Measurements from ENCODE around the gene BNC2.
A peak's percentile ranks its signal among the peaks of the same experiment; 100 is the strongest.
"Not testable (repeated sequence)": the region's sequence is repeated elsewhere in the genome, so short reads cannot be mapped to it uniquely, and the experiment has no call there.

The BNC2 gene

DNA sequence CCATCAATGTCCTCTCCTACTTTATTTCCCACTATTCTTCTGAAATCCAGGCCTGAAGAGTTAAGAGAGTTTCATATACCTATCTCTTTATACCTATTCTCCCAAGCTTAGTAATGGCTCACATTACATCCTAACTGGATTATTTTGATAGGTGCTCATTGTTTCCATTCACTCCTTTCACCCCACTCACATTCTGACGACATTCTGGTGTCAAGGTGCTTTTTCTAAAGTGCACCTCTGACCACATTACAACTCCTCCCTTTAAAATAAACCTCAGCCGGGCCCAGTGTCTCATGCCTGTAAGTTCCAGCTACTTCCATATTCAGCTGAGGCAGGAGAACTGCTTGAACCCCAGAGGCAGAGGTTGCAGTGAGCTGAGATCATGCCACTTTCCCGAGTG lies 417.1 kb downstream of the BNC2 start:
- DNase-seq (ENCODE audit: low spot score) = no peak

DNA sequence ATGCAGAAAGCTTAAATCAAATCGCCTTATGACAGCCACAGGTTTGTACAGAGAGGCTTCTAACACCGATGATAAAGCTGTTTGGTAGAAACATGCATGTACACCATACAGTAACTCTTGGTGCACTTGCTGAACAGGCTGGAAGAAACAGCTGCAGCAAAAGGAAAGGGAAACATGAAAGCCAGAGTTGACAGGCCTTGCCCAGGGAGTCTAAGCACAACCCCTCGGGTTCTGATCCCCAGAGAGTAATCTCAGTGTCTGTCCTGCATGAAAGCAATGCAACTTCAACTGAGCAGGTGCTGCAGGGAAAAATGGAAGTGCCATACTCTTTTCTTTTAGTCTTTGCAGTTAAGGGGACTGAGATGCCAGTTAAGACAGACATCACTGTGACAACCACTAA lies 419.9 kb downstream of the BNC2 start:
- DNase-seq (ENCODE audit: low spot score) = no peak

DNA sequence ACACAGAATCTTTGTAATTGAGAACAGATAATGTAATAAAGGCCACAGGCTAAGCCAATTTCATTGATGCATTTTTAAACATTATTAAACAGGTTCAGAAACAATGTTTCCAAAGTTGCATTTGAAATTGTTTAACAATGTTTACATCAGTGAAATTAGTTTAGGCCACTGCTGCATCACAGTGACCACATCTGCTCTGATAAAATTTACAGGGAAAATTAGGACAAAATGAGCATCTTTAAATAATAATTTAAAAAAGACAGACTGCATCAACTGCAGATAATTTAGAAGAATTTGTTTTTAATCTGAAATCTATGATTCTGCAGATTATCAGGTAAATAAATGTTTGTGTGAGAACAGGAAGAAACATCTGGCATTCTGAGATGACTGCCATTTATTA lies 420.4 kb downstream of the BNC2 start:
- DNase-seq (ENCODE audit: low spot score) = no peak

DNA sequence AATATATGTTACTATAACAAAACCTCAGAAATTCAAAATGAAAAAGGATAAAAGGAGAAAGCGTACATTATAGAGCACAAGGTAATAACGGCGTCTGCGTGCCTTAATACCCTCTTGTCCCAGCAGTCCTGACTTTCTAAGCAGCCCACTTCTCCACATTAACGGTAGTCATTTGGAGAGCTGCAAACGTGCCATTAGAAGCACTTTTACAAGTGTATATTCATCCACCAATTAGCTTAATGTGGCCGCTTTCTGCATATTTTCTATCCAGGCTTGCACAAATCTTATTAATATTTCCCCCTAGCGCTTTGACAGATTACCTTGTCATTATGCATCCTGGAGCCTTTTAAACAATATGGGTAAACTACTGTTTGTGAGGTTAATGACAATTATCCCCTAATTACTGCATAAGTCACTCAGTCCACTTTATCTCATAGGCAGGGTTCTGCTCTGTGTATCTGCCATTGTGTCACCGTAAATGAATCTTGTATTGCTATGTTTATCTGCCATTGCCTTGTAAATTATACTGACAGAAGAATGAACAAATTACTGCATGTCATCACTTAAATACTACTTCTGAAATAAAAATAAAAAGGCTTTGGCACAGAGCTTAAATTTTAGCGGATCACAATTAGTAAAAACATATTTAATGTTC lies 421.3 kb downstream of the BNC2 start:
- no peak for DNase-seq (ENCODE audit: low spot score)

DNA sequence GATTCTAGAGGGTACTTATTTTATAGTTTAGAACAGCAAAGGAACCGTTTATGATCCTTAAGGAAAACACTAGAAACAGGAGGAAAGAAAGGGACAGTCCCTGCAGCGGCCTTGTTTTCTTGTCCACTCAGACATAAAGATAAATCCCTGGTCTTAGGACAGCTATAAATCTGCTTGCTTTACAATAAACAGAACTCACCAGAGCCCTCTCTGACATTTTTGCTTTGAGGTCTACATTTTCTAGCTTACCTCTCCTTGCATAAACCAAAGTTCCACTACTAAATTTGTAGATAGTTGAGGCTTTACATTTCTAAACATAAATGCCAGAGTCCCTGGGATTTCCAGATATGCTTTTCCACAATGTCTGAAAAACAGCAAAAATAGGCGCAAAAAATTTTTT lies 422.5 kb downstream of the BNC2 start:
- DNase-seq (ENCODE audit: low spot score) = no peak

DNA sequence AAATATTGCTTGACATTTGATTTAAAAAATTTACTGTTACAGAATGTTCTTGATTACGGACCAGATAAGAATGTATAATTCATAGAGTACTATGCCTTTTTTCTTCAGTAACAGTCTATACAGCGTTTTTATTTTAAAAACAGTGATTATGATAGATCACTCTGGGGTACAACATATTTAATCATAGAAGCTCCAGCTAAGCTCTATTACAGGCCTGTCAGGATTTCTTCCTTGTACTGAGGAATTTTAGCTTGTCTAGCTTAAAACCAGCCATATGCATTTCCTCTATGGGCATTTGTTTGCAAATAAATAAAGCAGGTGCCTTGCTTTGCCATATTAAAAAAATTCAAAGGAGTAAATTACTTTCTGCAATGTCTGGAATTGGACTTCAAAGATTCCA lies 423.8 kb downstream of the BNC2 start:
- no peak for DNase-seq (ENCODE audit: low spot score)

DNA sequence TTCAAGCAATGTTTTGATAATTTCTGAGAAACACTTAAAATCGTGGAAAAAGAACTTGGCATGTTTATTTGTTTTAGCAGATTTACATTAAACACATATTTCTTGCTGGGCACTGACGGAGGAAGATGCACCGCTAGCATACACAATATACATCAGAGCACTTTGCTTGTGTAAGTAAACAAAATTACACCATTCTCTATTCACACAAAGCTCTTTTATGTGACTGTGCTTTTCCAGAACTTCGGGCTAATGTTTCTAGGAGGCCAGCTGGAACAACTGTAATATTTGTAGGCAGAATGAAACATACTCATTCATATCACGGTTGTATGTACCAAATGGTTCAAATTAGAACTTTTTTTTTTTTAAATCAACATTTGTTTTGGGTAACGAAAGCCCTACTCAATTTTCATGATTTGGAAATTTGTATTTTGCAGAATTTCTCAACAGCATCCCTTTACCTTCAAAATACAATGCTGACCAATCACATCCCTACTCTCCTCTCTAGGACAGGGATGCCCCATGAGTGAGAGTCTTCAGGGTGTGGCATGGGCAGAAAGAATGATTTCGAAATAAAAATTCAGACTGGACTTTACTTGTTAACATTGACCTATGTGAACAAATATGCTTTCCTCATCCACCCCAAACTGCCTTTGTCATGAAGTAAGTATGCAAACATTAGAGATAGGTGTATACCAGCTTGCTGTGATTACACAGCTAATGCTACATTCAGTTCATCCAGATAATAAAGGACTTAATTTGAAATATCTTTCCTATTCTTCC lies 425.1 kb downstream of the BNC2 start:
- DNase-seq (ENCODE audit: low spot score) = no peak

DNA sequence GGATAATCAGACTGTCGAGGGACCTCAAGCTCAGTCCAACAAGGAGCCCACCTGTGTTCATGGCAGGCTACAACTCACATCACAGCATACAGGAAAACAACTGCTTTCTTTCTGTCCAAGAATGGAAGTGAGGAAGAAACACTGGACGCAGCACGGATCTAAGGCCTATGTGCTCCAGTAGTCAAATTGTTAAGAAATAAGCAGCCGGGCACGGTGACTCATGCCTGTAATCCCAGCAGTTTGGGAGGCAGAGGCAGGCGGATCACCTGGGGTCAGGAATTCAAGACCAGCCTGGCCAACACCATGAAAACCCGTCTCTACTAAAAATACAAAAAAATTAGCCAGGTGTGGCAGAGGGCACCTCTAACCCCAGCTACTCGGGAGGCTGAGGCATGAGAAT lies 427.8 kb downstream of the BNC2 start:
- DNase-seq (ENCODE audit: low spot score) = peak; percentile 19

DNA sequence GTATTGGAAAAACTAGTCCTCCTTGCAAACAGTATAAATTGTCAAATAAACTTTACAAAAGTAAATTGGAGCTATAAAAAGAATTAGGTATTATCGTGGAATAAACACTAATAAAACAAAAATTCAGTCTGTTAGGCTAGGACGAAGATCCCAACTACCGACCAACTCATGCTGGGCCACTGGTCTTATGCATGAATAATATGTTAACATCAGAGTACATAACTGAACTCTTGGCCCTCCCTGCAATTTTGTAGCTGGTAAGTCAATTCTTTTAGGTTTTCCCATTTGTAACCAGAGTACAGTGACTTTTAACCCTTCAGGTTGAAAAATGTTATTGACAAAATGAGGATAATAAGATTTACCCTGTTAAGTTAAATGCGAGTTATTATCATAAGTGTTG lies 428.7 kb downstream of the BNC2 start:
- DNase-seq (ENCODE audit: low spot score) = no peak

DNA sequence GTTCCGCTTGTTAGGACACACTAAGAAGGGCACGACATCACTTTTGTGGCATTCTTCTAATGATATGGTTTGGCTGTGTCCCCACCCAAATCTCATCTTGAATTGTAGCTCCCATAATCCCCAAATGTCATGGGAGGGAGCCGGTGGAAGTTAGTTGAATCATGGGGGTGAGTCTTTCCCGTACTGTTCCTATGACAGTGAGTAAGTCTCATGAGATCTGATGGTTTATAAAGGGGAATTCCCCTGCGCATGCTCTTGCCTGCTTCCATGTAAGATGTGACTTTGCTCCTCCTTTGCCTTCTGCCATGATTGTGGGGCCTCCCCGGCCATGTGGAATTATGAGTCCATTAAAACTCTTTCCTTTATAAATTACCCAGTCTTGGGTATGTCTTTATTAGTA lies 431.6 kb downstream of the BNC2 start:
- not testable (repeated sequence) for DNase-seq (ENCODE audit: low spot score)

DNA sequence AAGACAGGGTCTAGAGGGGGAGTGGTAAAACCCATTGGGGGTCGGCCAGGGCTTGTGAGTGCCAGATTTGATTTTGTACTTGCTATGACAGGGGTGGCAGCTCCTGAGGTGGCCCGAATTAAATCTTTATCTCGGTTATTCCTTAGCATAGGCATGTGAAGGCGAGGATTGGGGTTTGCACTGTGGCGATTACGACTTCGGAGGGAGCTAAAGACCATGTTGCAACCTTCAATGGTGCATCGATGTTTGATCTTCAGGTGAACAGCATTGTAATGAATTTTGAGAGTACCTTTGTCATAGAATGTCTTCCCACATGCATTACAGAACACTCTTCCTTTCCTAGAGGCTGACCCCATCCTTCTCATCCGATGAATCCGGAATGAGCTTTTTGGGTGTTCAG lies 433.9 kb downstream of the BNC2 start:
- no peak for DNase-seq (ENCODE audit: low spot score)

DNA sequence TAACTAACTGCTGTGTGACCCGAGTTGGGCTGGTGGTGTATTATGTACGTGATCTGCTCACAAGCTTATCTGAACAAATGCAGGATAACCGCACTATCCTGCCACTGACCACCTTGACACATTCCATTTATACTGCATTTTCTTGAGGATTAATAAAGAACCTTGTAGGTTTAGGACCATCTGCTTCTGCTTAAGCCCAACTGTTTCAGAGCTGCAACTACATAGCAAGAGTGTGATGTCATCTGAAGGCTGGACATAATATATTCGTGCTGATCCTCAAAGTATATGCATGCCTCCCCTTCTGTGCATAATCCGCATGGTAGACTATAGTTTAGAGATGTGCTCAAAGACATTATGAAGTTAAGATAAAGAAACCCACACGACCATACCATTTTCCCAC lies 435.9 kb downstream of the BNC2 start:
- DNase-seq (ENCODE audit: low spot score) = no peak

DNA sequence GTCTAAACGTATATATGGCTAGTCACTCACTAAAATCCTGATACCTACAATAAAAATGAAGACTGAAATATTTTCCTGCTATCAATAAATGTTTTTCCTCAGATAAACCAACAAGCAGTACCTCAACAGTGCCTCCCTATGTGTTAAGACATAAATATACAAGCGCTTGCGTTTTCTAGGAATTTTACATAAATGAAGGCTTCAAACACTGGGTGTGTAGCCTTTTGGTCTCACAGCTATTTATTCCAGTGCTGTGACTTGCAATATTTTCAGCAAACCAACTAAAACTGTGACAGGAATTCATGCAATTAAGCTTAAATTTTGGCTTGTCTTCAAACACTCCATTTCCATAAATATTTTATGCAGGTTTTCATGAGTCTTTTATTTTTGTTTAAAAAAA lies 437.0 kb downstream of the BNC2 start:
- DNase-seq (ENCODE audit: low spot score) = no peak

DNA sequence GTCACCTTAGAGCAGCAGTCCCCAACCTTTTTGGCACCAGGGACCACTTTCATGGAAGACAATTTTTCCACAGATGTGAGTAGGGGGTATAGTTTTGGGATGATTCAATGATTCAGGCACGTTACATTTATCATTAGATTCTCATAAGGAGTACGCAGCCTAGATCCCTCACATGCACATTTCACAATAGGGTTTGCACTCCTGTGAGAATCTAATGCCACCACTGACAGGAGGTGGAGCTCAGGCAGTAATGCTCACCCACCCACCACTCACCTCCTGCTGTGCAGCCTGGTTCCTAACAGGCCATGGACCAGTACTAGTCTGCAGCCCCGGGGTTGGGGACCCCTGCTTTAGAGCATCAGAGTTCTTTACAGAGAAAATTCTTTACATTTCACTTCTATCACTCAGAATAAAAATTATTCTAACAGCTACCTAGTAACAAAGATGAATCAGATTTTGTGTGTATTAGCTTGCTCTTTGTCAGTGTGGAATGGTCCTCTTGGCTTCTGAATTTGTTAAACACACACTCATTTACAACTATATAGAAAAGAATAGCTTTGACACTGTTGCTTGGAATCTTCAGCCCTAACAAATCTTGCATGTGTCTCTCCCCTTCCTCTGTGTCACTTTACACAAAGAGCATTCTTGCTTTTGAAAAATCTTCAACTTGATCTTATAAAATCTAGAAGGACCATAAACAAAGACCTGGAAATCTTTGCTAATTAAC lies 438.6 kb downstream of the BNC2 start:
- no peak for DNase-seq (ENCODE audit: low spot score)

DNA sequence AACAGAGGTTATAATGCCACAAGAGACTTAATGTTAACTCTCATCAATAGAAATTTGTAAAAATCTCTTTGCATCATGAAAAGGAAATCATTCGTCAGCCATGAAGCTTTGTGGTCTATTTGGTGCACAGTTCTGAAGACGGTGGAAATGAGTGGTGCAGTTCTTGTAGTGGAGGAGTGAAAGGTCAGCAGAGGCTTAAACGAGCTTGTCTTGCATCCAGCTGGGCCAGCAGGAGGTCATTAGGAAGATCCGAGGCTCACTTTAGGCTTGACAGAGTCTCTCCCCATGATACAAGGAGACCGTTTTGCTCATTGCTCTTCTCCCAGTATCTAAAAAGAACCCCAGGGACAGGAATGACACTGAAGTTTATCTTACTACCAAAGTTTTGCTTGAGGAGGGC lies 440.8 kb downstream of the BNC2 start:
- no peak for DNase-seq (ENCODE audit: low spot score)

DNA sequence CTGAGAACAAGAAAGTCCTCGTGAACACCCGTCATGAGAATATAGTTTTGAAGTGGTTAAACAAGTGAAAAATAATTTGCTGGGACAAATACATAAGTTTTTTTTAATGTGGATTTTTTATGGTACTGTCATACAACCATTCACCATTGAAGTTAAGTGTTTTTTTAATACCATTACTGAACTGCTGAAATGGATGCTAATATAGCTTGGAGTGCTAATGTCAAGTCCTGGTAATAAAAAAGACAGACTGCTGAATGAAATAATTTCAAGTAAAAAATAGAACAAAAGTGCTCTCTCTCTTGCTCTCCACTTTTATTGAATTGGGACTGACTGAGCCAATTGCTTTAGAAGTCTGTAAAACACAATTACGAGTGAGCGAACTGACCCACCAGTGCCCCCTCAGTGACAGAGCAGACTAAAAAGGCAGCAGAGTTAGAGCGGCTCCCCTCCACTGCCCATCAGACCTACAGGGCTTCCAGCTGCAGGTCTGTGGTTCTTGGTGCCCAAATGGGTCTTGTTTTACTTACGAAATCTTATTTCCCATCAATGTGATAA lies 442.5 kb downstream of the BNC2 start:
- no peak for DNase-seq (ENCODE audit: low spot score)

DNA sequence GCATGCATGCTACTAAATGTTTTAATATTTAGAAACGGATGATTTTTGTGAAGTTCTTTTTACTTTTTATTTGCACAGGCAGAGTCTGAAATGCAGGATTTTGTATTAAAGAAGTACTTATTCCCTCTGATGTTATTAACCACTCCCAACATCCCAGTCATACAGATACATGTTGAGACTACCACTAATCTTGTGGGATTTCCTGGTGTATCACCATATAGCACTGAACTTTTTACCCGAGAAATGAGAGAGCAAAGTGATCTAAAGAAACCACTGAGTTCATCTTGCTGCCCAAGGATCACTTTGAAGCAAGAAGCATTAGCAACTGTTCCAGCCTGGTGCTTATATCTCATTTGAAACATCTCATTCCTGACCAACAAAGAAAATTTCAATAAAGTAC lies 443.8 kb downstream of the BNC2 start:
- no peak for DNase-seq (ENCODE audit: low spot score)

DNA sequence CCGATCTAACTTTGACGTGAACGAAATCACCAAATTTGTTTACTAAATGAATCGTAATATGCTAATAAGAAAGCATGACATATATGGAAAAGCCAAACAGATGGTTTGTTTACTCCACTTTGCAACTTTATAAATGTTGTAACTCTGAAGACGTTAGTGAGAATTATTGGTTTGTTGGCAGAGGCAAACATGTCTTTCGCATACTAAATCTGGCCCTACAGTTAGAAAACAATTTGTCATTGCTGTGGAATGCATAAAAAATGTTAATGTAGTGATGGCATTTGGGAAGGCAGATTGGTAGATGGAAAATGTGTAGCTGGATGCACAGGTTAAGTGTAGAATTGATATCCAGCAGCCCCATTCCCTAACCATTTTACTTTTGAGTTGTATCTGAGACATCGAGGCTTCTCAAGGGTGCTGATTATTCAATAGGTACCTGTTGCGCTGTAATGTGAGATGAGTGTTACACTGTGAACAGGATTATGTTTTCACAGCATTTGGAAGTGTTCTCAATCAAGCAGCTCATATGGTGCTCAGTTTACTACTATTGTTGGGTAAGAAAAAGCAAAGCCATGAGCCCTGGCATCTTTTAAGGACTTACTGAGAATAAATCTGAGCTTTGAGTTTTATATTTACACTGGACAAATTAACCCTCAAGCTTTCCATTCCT lies 444.8 kb downstream of the BNC2 start:
- no peak for DNase-seq (ENCODE audit: low spot score)

DNA sequence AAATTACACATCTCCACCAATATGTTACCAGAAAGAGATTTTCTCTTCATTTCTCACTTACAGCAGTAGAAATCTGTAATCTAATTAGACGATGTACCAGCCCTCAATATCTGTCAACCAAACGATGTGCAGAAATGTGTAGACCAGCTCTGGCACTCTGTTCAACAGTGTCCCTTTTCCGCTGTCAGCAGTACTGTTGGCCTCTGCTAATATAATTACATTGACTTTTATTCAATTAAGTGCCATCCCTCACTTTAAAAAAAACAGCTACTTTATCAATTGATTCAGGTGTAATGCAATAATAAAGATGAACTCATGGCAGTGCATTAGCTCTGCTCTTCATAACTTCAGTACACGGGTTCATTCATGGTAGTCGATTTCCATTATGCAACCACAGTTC lies 448.4 kb downstream of the BNC2 start:
- DNase-seq (ENCODE audit: low spot score) = no peak

DNA sequence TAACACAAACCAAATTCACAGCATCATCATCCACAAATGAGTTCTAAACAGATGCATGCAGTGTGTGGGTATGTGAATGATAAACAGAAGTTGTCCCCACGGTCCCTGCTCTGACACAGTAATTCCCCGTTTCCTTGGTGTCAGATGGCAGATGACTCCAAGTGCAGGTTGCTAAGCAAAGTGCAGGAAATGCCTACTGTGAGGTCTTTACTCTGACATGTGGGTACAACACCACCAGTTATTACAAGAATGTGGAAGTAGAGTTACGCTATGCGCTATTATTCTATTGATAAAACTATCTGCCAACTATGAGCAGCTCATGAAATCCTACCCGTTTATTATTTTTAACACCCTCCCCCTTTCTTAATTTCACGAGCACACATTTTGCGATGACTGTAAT lies 448.9 kb downstream of the BNC2 start:
- DNase-seq (ENCODE audit: low spot score) = peak; percentile 56

DNA sequence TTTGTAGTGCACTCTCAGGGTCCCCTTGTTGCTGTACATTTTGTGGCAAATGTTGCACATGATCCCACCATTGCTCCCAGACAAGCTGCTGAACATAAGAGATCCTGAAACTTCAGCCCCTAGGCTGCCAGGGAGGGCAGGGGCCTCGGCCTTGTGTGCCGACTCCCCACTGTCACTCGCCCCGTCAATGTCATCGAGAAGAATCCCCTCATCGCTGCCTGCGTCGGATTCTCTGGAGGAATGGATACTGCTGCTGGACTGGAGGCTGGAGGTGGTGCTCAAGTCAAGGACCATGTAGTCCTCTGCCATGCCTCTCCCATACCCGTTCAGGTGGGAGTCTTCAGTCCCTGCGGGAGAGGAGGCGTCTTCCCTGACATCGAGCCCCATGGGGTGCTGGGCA lies 451.3 kb downstream of the BNC2 start:
- no peak for DNase-seq (ENCODE audit: low spot score)

DNA sequence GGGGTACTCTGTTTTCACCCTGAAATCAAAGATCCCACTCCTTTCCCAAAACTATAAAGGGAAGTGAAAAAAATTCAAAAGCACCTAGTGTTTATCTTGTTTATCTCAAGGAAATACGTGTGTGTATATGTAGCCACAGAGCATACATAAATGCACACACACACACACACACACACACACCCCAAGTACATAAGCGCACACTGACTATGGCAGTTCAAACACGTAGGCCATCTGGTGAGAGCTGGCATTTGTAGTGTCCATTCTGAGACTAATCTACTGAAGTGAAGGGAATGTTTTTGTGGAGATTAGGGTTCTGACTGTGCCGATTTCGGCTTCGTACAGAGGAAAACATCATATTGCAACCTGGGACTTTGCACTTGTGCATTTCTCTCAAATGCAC lies 451.7 kb downstream of the BNC2 start:
- no peak for DNase-seq (ENCODE audit: low spot score)
